Fibroblast of villous mesenchyme (primary cell): ENCODE measurements around the gene DOCK9. TPM values are rescaled to one million over a fixed set of nuclear protein-coding genes. Genes with fewer than 3 reads are reported as not detected.

ENCODE experiments used
- DNase-seq: peaks from one replicate; pipeline ENCODE4 v3.0.0-alpha.2; 2010; ENCODE audit warnings: low read depth
- H3K4me3 ChIP-seq: 2 replicates; pipeline ENCODE4 v1.5.1; 2011; ENCODE audit warnings: low read depth, mild to moderate bottlenecking, low read length
- total RNA-seq: library from RNA; depleted of rRNA; stranded (reverse); fragments of >200 nt; gene quantifications from 2 replicates; pipeline ENCODE4 v1.2.3, GENCODE V29; 2012
- TF ChIP-seq, protein P1 (sequence below): IDR thresholded peaks from 2 replicates; pipeline ENCODE4 v1.5.1; 2012; ENCODE audit warnings: low read depth, mild to moderate bottlenecking, low read length; ENCODE audit not compliant: insufficient read depth

DOCK9 gene
- total RNA-seq, 1 donor, result 14.7 TPM

GRCh38 chr13:98961503-98962105, 16.3 kb downstream of the DOCK9 start:
- TF ChIP-seq, protein P1, sequence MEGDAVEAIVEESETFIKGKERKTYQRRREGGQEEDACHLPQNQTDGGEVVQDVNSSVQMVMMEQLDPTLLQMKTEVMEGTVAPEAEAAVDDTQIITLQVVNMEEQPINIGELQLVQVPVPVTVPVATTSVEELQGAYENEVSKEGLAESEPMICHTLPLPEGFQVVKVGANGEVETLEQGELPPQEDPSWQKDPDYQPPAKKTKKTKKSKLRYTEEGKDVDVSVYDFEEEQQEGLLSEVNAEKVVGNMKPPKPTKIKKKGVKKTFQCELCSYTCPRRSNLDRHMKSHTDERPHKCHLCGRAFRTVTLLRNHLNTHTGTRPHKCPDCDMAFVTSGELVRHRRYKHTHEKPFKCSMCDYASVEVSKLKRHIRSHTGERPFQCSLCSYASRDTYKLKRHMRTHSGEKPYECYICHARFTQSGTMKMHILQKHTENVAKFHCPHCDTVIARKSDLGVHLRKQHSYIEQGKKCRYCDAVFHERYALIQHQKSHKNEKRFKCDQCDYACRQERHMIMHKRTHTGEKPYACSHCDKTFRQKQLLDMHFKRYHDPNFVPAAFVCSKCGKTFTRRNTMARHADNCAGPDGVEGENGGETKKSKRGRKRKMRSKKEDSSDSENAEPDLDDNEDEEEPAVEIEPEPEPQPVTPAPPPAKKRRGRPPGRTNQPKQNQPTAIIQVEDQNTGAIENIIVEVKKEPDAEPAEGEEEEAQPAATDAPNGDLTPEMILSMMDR, result no peak
- no peak overlapping the region for H3K4me3 ChIP-seq
- DNase-seq, result no peak

- H3K4me3 ChIP-seq, result no peak overlapping the region
- DNase-seq, result peak; percentile 35
- TF ChIP-seq, protein P1, result no peak
Measured at GRCh38 chr13:98960606-98961502, 17.0 kb downstream of the DOCK9 start.

- DNase-seq, result no peak
- TF ChIP-seq, protein P1, result no peak
- no peak overlapping the region for H3K4me3 ChIP-seq
Measured at GRCh38 chr13:98959786-98960605, 17.9 kb downstream of the DOCK9 start.

DNA sequence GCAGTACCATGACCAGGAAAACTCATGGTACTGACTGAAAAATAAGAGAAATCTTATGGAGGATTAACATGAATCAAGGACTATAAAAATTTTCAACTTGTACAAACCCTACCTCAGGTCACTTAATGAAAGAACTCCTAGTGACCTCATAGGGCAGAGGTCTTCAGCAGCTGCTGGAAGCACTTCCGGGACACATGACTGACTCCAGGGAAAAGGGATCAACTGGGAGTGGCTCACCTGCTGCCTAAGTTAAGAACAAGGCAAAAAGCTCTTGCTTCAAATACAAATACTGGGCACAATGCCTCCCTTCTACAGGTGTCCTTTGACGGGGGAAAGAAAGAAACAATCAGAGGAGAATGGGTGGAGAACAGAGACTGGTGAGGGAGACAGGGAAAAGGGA, 18.6 kb downstream of the DOCK9 start:
- TF ChIP-seq, protein P1, result no peak
- no peak overlapping the region for H3K4me3 ChIP-seq
- DNase-seq, result no peak

DNA sequence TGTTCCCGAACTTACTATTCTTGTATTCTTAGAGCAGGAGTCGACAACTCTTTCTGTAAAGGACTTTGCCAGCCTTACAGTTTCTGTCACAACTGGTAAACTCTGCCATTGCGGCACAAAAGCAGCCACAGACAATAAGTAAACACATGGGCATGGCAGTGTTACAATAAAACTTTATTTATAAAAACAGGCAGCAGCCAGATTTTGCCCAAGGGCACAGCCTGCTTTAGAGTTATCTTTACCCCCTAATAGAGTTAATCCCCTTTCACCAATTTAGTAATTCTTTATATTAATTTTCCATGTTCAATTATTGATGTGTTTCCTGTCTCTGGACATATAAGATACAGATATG, 19.4 kb downstream of the DOCK9 start:
- no peak for DNase-seq
- TF ChIP-seq, protein P1, result no peak

DNA sequence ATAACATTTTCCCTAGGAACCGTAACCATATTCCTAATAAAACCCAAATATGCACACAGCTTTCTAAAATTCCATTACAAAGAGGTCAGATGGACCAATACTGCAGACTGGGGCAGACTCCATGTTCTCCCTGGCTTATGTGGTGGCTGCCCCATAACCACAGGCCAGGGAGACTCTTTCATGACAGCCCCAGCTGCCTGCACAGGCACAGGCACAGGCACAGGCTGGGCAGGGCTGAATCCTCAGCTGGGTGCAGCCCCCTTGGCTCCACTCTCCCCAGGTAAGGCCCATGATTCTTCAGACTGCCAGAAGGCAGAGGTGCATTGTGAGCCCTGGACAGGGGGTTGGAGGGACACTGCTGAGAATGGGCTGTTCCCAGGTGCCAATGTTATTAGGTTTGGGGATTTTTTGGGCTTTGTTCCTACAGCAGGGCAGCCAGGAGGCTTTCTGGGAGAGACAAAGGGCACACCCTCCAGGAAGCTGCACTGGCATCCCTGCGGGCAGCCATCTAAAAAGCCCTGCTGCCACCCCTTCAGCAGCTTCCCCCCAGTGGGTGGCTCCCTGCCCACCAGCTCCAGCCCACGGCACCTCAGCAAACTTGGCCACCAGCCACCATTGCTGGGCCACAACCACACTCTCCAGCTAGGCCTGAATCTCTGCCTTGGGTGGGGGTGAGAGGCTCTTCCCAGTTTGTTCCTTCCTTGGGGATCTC, 20.0 kb downstream of the DOCK9 start:
- no peak for DNase-seq
- no peak overlapping the region for H3K4me3 ChIP-seq
- TF ChIP-seq, protein P1, result no peak

More for the DNA sequence above, 19.4 kb downstream of the DOCK9 start:
- H3K4me3 ChIP-seq, result no peak overlapping the region
